CD4-positive, alpha-beta T cell treated with Interferon gamma for 1 hour (primary cell): Measurements from ENCODE around the gene KLHDC9.
"Not testable (repeated sequence)": the region's sequence is repeated elsewhere in the genome, so short reads cannot be mapped to it uniquely, and the experiment has no call there.

Source experiments
- DNase-seq: peaks from one replicate; pipeline ENCODE4 v3.0.0-alpha.2; 2020

The KLHDC9 gene

DNA sequence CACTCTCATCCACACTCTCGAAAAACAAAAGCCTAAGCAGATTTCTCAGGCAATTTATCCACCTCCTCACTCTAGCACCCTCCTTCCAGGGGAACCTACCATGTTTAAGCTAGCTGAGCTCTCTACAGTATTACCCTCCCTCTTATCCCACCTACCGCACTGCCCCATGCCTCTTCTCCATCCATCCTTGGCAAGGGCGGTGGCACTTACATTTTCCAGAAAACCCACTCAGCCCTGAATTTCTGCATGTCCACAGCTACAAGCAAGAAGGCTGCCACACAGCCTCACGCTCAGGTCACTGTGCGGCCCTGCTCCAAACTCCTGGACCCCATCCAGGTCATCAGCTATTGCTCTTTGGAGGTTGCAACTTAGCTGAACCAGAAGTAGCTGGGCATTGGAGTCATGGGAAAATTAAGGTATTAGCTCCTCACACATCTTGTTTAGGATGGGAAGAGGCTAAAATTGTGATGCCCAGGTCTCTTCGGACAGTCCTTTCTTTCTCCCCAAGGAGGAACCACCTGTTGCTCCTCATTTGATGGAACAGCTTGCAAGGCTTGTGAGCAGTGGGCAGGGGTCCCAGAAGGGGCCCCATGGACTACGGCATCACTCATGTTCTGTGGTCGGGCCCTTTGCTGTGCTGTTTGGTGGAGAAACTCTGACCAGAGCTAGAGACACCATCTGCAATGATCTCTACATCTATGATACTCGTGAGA is 1.1 kb downstream of the KLHDC9 start:
- no peak for DNase-seq

DNA sequence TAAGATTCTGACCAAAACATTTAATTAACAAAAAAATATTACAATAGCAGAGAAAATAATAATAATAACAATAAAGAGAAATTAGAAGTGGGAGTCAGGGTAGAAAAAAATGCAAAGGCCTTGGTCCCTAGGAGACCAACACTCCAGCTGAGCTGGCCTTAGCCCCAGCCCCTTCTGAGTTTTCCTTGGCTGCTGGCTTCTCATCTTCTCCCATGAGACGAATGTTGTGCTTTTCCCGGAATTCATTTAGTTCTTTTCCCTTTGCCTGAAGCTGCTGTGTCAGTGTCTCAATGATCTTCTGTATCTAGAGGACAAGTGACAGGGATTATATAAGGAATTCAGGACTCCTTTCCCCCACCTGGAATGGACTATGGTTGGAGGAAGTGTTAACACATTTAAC is 2.4 kb downstream of the KLHDC9 start:
- DNase-seq = no peak

DNA sequence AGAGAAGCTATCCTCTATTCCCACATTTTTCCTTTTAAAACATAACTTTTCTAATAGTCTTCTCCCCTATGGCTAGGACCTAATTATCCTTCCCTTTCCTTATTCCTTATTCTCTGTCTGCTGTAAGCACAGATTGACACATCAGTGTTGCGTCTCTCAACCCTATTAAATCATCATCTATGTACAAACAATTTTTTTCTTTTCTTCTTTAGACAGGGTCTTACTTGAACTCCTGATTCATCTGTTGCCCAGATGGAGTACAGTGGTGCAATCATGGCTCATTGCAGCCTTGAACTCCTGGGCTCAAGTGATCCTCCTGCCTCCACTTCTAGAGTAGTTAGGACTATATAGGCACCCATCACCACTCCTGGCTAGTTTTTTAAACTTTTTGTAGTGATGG is 8.3 kb downstream of the KLHDC9 start:
- no peak for DNase-seq

DNA sequence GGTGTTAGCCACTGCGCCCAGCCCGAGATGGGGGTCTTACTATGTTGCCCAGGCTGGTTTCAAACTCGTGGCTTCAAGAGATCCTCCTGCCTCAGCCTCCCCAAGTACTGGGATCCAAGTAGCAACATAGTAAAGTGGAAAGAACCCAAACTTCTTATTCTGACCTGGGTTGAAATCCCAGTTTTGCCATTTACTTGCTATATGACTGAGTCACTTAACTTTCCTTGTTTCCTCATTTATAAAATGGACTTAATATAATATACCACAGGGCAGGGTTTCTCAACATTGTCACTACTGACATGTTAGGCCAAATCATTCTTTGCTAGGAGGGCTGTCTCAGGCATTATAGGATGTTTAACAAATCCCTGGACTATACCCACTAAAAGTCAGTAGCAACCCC is 13.0 kb downstream of the KLHDC9 start:
- no peak for DNase-seq

DNA sequence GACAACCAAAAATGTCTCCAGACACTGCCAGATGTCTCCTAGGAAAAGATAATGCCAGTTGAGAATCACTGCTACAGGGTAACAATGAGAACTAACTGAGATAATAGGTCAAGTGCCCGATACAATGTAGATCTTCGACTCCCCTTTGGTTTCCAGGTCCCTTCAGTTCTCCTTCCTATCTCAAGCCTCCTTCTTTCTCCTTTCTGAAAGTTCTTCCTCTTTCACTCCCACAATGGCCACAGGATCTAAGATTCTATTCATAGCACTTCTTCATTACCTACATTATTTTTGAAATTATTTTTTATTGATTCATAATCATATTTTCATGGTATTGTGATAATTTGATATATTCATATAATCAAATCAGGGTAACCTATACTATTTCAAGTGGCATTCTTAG is 13.4 kb downstream of the KLHDC9 start:
- no peak for DNase-seq

DNA sequence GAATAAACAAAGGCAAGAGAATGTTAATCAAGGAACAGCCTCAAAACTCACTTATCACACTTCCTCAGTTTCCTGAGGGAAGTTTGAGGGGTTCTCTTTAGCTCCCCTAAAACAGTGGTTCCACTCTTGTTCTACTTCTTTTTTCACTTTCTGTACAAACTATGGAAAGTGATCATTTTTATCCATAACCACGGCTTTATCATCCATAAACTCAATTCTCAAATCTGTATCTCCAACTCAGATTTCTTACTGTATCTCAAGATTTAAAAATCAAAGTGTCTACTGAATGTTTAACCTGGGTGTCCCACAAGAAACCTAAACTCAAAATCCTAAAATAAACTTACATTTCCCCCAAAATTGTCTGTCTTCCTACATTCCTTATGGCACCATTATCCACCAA is 15.8 kb downstream of the KLHDC9 start:
- DNase-seq = no peak

DNA sequence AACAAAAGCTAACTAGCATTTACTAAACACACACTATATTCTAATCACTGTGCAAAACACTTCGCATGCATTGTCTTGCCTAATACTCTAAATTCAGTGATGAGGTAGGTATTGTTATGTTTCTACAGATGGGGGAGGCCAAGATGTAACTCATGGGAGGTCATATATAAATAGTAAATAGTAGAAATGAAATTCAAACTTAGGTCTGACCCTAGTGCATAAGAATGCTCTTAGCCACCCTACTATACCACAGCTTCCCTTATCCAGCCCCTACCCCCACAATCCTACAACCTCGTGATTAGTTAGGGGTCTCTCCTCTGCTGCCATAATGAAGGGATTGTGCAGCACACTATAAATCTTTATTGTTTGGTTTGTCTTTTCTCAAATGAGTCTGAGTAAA is 16.4 kb downstream of the KLHDC9 start:
- DNase-seq = no peak

DNA sequence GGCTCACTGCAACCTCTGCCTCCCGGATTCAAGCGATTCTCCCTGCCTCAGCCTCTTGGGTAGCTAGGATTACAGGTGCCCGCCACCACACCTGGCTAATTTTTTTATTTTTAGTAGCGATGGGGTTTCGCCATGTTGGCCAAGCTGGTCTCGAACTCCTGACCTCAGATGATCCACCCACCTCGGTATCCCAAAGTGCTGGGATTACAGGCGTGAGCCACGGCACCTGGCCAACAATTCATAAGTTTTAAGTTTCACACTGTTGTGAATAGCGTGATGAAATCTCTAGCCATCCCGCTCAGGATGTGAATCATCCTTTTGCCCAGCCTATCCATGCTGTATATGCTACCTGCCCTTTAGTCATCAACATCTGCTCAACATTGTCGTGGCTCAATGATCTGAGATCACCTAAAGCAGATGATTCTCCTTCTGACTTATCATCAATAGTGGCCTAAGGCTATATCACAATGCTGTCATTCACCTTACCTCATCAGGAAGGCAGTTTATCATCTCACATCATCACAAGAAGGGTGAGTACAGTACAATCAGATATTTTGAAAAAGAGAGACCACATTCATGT is 17.1 kb downstream of the KLHDC9 start:
- DNase-seq = no peak

DNA sequence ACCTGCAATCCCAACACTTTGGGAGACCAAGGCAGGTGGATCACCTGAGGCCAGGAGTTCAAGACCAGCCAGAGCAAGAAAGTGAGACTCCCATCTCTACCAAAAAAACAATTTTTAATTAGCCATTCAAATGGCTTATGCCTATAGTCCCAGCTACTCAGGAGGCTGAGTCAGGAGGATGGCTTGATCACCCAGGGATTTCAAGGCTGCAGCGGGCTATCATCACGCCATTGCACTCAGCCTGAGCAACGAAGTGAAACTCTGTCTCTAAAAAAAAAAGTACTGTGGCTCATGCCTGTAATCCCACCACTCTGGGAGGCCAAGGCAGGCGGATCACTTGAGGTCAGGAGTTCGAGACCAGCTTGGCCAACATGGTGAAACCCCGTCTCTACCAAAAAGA is 17.8 kb downstream of the KLHDC9 start:
- DNase-seq = not testable (repeated sequence)

DNA sequence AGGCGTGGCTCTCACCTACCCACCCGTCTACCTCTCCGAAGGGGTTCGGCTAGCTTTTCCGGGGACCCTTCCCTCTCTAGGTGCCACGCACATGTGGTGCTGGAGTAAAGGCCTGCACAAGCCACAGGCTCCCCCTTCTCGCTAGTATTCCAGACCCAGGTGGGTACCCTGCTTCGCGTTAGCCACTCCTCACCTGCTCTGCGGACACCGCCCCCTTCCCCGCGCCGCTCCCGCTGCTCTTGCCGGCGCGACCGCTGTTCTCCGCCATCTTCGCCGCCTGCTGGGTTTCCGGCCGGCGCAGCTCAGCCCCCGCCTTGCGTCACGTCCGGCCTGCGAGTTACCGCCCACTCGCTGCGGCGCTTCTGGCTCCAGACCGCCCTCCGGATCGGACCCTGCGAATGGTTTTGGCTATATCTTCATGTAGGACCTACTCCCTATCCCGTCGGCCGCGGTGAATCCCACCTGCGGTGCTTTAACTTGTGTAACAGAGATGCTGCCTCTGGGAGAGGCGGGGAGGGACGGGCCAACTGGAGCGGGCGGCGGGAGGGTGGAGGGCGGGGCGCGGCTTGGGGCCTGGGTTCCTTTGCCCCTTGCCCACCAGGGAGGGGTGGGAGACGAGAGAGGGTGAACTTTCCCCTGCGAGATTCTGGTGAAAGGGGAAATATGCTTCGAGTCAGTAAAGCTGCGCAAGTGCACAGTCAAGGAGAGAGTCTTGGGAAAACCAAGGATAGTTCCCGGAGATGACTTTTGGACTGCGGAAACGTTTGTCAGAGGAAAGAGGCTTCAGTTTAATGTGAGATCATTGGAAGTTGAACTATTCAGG is 19.8 kb downstream of the KLHDC9 start, which contains the start of the genes NIT1 and PFDN2:
Gene NIT1, plus strand, starts transcription at position 347 of the 823 bp plus-strand sequence. Its CDS starts 72 bp downstream, at position 419.
Gene PFDN2, minus strand, starts transcription at position 279 of the 823 bp plus-strand sequence. Its CDS starts 11 bp downstream, at position 268.
- peak; percentile 82 for DNase-seq

DNA sequence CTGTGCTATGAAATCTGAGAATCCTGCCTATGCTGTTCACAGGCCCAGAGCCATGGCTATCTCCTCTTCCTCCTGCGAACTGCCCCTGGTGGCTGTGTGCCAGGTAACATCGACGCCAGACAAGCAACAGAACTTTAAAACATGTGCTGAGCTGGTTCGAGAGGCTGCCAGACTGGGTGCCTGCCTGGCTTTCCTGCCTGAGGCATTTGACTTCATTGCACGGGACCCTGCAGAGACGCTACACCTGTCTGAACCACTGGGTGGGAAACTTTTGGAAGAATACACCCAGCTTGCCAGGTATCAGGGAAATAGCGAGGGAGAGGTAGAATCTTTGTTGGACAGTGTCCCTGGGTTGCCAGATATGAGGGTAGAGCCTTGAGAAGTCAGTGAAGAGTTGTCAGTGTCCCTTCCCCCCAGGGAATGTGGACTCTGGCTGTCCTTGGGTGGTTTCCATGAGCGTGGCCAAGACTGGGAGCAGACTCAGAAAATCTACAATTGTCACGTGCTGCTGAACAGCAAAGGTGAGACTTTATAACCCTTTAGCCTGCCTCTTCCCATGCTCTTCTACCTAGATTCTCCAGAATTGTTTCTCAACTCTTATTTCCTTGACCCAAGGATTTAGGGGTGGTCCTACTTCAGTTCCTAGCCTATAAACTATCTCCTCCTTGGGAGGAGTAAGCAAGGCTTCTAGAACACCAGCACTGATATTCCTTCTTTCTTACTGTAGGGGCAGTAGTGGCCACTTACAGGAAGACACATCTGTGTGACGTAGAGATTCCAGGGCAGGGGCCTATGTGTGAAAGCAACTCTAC is 21.1 kb downstream of the KLHDC9 start:
- DNase-seq = peak; percentile 68

DNA sequence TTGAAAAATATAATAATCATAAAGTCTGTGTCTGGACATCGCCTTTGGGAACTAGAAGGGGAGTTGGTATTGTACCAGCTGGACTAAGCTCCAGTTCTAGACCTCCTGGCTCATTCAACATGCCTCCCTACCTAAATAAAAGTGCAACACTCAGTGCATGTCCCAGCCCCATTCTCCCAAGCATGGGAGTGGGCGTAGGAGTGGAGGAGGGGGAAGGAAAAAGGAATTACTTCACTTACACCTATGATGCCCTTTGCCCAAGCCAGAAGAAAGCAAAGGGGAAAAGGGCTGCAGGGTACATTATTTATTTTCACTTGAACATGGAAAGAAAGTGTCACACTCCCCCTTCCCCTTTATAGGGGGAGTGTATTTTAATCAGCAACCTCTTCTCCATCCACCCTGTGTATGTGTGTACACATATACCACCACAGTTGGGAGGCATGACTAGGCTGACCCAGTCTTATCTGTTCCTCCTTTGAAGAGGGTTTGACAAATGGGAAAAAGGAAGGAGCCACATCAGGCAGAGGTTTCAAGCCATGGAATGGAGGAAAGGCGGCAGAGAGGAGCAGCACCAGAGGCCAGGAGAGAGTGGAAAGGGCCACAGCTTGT is 23.0 kb downstream of the KLHDC9 start:
- DNase-seq = no peak

DNA sequence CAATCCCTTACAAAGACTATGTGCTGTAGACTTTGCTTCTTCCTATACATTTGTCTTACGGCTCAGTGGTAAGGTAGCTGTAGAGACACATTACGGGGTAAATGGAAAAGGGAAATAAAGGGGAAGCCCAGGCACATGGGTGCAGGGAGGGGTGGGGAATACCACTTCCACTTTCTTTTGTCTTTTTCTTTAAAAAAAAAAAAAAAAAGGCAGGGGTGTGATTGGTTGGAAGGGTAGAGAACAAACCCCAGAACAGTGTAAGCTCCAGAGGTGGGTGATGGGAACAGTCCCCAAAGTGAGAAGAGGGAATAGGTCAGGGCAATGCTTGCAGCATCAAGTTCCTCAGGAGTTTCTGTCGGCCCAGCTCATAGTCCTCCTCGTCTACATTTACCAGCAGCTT is 23.7 kb downstream of the KLHDC9 start:
- no peak for DNase-seq

DNA sequence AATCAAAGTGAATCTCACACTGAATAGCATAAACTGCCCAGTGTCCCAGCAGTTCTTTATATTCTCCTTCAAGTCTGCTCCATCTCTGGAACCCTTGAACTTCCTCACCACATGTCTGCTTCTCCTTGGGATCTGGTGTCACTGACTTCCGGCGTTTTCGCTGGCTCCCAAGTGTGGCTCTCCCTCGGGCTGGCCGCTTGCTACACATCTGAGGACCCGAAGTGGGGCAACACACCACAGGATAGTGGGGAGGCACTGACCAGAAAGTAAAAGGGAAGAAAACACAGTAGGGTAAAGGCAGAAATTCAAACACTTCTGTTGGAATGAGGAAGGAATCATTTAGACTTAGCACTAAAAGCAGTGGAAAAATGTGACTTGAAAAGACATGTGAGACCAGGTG is 24.8 kb downstream of the KLHDC9 start:
- DNase-seq = no peak

DNA sequence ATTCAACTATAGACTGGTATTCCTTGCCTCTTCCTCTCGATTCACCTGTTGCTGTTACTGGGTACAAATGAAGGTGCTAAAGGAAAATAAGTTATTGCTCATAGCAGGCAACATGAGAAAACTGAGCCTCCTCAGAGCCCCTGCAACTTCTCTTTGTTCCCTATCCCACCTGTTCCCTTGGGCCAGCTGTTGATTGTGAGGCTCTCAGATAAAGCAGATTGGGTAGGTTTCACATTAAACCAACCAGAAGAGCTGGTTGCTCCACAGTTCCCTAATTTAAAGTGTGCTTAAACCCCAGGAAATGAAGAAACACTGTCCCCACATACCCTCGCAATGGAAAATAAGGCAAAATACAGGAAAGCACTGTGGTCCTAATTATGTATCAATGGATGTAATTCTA is 29.5 kb downstream of the KLHDC9 start:
- DNase-seq = no peak

DNA sequence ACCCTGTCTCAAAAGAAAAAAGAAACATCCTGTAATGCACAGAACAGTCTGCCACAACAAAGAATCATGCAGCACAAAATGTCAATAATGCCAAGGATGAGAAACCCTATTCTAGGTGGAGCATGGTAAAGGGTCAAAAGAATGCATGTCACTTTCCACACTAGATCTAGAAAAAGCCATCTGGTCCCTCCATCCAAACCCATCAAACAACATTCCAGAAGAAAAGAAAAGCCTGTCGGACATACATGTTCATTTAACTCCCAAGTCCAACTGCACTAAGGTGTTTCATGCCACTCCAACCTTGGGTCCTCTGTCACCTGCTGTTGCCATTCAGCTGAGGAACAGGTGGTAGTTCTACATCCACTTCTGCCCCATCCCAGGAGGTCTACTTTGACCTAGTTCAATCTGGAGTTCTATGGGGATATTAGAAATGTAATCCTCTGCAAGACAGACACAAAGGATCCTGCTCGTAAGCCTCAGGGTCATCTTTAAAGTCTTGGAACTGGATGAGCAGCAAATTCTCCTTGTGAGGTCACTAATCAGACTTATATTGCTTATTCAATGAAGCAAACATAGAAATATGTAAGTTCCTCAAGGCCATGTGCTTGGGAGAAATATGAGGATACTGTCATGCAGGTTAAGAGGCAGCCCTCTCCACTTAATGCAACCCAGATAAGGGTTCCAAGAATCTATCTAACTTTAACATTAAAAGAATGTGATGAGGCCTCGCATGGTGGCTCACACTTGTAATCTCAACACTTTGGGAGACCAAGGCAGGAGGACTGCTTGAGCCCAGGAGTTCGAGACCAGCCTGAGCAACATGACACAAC is 30.6 kb downstream of the KLHDC9 start:
- no peak for DNase-seq

DNA sequence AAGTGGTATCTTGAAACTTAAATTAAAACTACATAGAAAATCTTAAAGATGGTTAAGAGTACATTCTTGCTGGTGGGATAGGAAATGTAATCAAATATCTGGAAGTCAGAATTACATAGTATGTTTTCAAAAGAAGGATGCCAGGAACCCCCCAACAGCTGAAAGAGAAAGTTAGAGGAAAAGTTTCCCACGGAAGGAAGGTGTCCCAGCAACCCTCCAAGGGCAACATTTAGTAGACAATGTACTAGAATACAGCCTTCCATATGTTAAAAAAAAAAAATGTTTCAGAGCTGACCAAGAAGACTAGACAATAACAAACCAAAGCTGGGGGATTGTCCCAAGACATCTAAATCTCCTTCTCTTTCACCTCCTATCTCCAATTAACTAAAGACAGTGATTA is 32.1 kb downstream of the KLHDC9 start:
- DNase-seq = no peak

DNA sequence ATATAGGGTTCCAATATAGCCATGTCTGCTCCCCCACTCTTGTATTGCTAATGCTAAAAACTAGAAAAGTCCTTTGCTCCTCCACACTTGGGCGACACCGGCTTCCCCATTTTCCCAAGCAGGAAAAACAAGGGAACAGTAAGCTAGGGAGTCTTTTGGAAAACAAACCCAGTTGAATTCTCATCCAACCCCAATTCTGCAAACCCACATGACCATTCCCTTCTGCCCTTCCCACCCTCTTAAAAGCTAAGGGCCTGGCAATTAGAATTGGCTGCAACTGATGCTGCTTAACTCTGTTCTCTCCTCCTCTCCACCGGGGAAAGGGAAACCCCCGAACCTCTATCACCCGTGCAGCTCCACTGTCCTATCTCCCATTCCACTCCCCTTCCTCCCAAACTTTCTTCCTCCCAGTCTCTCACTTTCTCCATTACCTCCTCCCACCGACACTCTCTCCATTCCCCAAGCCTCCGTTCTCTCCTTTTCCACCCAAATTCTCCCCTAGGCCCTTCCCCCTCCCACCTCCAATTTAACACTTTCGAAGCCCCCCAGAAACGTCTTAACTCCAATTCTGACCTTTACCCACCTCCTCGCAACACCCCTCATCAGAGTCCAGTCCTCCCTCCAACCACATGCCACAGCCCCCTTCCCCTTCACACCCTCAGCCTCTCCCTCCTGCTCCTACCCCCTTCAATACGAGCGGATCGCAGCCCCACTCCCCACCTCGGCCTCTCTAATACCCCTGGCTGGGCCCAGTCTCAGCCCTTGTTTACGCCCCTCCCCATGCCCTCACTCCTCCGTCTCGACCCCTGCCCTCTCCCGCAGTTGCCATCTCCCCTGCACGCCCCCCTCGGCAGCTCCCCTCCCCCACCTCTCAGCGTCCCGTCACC is 33.6 kb downstream of the KLHDC9 start:
- DNase-seq = no peak

DNA sequence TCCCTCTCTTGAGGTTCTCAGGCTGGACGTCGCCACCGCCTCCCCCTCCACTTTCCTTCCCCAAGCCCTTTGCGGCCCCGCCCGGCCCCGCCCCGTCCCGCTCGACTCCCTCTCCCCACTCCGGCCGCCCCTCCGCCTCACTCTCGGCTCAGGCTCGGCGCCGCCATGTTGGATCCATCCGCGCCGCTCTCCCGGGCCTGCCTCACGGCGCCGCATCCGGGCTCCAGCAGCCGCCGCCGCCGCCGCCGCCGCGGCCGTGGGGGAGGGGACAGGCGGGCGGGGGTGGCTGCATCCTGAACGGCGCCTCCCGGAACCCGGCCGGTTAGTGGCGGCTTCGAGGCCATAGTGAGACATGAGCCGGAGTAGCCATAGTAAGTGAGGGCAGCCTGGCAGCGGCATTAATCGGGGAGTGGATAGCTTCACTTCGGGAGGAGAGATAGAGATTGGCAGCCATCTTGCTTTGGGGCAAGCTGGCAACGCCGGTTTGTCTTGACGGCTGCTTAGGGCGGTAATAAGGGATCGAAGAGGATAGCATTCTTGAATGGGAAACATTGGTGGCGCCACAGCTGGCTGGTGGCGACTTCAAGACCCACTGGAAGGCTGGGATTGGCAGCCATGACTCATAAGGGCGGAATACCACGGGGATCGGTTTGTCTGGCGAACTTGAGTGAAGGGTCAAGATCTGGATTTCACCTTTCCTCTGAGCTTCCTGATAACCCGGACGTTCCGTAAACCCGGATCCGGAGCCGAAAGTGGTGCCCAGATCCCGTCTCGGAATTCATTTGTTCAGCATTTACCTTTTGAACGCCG is 34.5 kb downstream of the KLHDC9 start, which contains the start of gene DEDD:
Gene DEDD, minus strand, starts transcription at position 258 of the 810 bp plus-strand sequence. CDS start 8,205 bp downstream, outside the sequence.
- DNase-seq = peak; percentile 95
